K562 (cell line): ENCODE results near the gene TRIM34. TPM values are rescaled to one million over a fixed set of nuclear protein-coding genes. Genes with fewer than 3 reads are reported as not detected.

ENCODE experiments used
- ATAC-seq: fragments of 200-7000 bp; cut with Tn5 transposase; 3 replicates; pipeline ENCODE4 v1.9.1; 2020; ENCODE audit warnings: moderate library complexity
- BruUV-seq: library from RNA; stranded (reverse); fragments of 400-500 nt; replicated peaks from 2 replicates; lab custom pipeline; 2021; lab: Mats Ljungman, UMichigan
- CTCF ChIA-PET: fragments of 300-600 bp; formaldehyde crosslinking; extraction: SDS; loops from one replicate; lab custom pipeline; 2021; ENCODE audit warnings: low intra/inter-chr PET ratio; lab: Yijun Ruan, JAX
- POLR2A ChIA-PET: fragments of 300-600, 350-650 bp; sonication (Branson Sonifier 250); formaldehyde crosslinking; extraction: SDS; loops from one replicate; lab custom pipeline; 2021; ENCODE audit warnings: antibody characterized with exemption, inconsistent platforms; lab: Yijun Ruan, JAX
- DNase-seq, 4 experiments: peaks; one replicate each; pipeline versions ENCODE4 v3.0.0 to v3.0.0-alpha.2; 2011 to 2018; ENCODE audit warnings: low spot score in 3 of 4, mixed read lengths in 3 of 4; ENCODE audit errors: extremely low read depth in 1 of 4
- FAIRE-seq: peaks from 2 replicates; lab custom pipeline; 2011; peaks lifted over from hg19 to GRCh38; lab: Jason Lieb, UNC
- H2AFZ ChIP-seq: 2 replicates; pipeline ENCODE4 v1.6.0; 2011; ENCODE audit warnings: low read depth, low read length, control low read depth, inconsistent platforms
- H3K27ac ChIP-seq: fragments of 200-600 bp; 3 replicates; pipeline ENCODE4 v1.8.0; 2011; ENCODE audit warnings: low read depth, mild to moderate bottlenecking, control low read depth, inconsistent platforms, low read length, moderate library complexity, mixed read lengths; ENCODE audit errors: extremely low read depth
- H3K27me3 ChIP-seq, 2 experiments: fragments of 300-600 bp in 1 of 2; 2 replicates in 1 of 2; 3 replicates in 1 of 2; pipeline versions ENCODE4 v1.6.0 to v1.8.0; 2011; ENCODE audit warnings: inconsistent platforms in 2 of 2, low read length in 2 of 2, mild to moderate bottlenecking in 1 of 2, mixed read lengths in 1 of 2, moderate library complexity in 1 of 2; ENCODE audit not compliant: control insufficient read depth in 2 of 2, insufficient read depth in 2 of 2
- H3K36me3 ChIP-seq: fragments of 300-600 bp; 3 replicates; pipeline ENCODE4 v1.8.0; 2011; ENCODE audit warnings: mild to moderate bottlenecking, low read length, inconsistent platforms; ENCODE audit not compliant: control insufficient read depth, insufficient read depth
- H3K4me1 ChIP-seq, 2 experiments: fragments of 200-600 bp in 1 of 2; replicated peaks in 1 of 2; 2 replicates in 1 of 2; 3 replicates in 1 of 2; pipeline versions ENCODE4 v1.5.1 to v1.8.0; 2011; ENCODE audit warnings: inconsistent platforms in 2 of 2, low read length in 2 of 2, mild to moderate bottlenecking in 1 of 2, mixed read lengths in 1 of 2, moderate library complexity in 1 of 2; ENCODE audit not compliant: control insufficient read depth in 2 of 2, insufficient read depth in 2 of 2
- H3K4me2 ChIP-seq: 2 replicates; pipeline ENCODE4 v1.6.1; 2011; ENCODE audit warnings: low read length, control low read depth, inconsistent platforms, mixed read lengths; ENCODE audit not compliant: insufficient read depth
- H3K4me3 ChIP-seq: fragments of 200-600 bp; sonication (generic), shearing (Covaris generic); 2 replicates; pipeline ENCODE4 v1.5.1; 2016; ENCODE audit warnings: control low read depth, inconsistent platforms
- H3K79me2 ChIP-seq: fragments of 200-600 bp; 3 replicates; pipeline ENCODE4 v1.8.0; 2011; ENCODE audit warnings: low read length, inconsistent platforms; ENCODE audit not compliant: control insufficient read depth, insufficient read depth
- H3K9ac ChIP-seq, 2 experiments: 2 replicates each; pipeline versions ENCODE4 v1.6.0 to v1.6.1; 2011; ENCODE audit warnings: low read depth in 2 of 2, low read length in 2 of 2, control low read depth in 1 of 2, inconsistent platforms in 1 of 2, mild to moderate bottlenecking in 1 of 2, mixed read lengths in 1 of 2; ENCODE audit not compliant: insufficient read depth in 1 of 2
- H3K9me1 ChIP-seq: one replicate; pipeline ENCODE4 v1.6.0; 2011; ENCODE audit warnings: inconsistent platforms, mild to moderate bottlenecking, low read length, moderate library complexity; ENCODE audit not compliant: control insufficient read depth, insufficient read depth
- H3K9me3 ChIP-seq: replicated peaks from 2 replicates; pipeline ENCODE4 v1.5.1; 2011; ENCODE audit warnings: low read depth, low read length, inconsistent platforms; ENCODE audit not compliant: control insufficient read depth, insufficient read depth
- H4K20me1 ChIP-seq: replicated peaks from 2 replicates; pipeline ENCODE4 v1.6.1; 2011; ENCODE audit warnings: low read length, inconsistent platforms, mixed read lengths; ENCODE audit not compliant: control insufficient read depth, insufficient read depth
- CTCF ChIP-seq, 3 experiments: IDR thresholded peaks in 2 of 3; conservative IDR thresholded peaks in 1 of 3; 2 replicates each; pipeline ENCODE4 v1.5.1; 2011 to 2012; ENCODE audit warnings: low read length in 3 of 3, mild to moderate bottlenecking in 3 of 3, control low read depth in 2 of 3, improper control_type of control experiment in 1 of 3, inconsistent platforms in 1 of 3, low read depth in 1 of 3, mixed read lengths in 1 of 3, moderate library complexity in 1 of 3; ENCODE audit not compliant: insufficient read depth in 2 of 3
- MEIS2 ChIP-seq: fragments of 450-650 bp; IDR thresholded peaks from 2 replicates; pipeline ENCODE4 v1.6.1; 2014; ENCODE audit warnings: mild to moderate bottlenecking; ENCODE audit not compliant: partially characterized antibody
- MTF1 ChIP-seq: fragments of 250-450 bp; sonication (Bioruptor Pico); IDR thresholded peaks from 2 replicates; pipeline ENCODE4 v1.9.0; 2021; ENCODE audit warnings: moderate library complexity, mild to moderate bottlenecking, inconsistent platforms, borderline replicate concordance
- NFRKB ChIP-seq: fragments of 450-650 bp; IDR thresholded peaks from 2 replicates; pipeline ENCODE4 v1.6.1; 2016; ENCODE audit warnings: low read depth
- PYGO2 ChIP-seq: fragments of 450-650 bp; IDR thresholded peaks from 2 replicates; pipeline ENCODE4 v1.6.1; 2016; ENCODE audit warnings: mild to moderate bottlenecking, missing genetic modification characterization, moderate library complexity, missing compliant biosample characterization
- RAD21 ChIP-seq, 2 experiments: fragments of 250-450 bp in 1 of 2; fragments of 450-650 bp in 1 of 2; sonication (Bioruptor Pico) in 1 of 2; formaldehyde crosslinking in 1 of 2; IDR thresholded peaks in 1 of 2; conservative IDR thresholded peaks in 1 of 2; 2 replicates each; pipeline versions ENCODE4 v1.4.0 to v1.8.0; 2020 to 2022; ENCODE audit warnings: mild to moderate bottlenecking in 2 of 2, moderate library complexity in 1 of 2
- ZNF175 ChIP-seq: fragments of 200-800 bp; sonication (Bioruptor generic); IDR thresholded peaks from 2 replicates; pipeline ENCODE4 v1.6.1; 2016; ENCODE audit warnings: low read depth, mild to moderate bottlenecking, missing genetic modification characterization, missing compliant biosample characterization
- WGBS: fragments of 100-300 bp; shearing (Covaris generic); methylation state at CpG from one replicate; pipeline ENCODE4 v1.1.6; 2016; ENCODE audit warnings: low coverage, mixed read lengths; ENCODE audit not compliant: insufficient coverage; ENCODE audit errors: missing lambda C conversion rate; 5-methylcytosine and 5-hydroxymethylcytosine counted together
- in situ Hi-C: fragments of 300-500 bp; cut with MboI; formaldehyde crosslinking; loops from 4 replicates; pipeline ENCODE4 v1.15.0; 2018; ENCODE audit warnings: inconsistent platforms, mixed read lengths
- intact Hi-C: fragments of 100-400 bp; cut with micrococcal nuclease; formaldehyde crosslinking; loops from 2 replicates; pipeline ENCODE4 v1.14.2; 2022
- polyA plus RNA-seq, 8 experiments: library from polyadenylated mRNA; depleted of rRNA in 4 of 8; stranded (reverse) in 5 of 8; unstranded in 3 of 8; fragments of >200 nt; fragmentation: Nextera tagmentation in 2 of 8; fragmentation: Illumina TruSeq in 1 of 8; extraction: Ambion mirVana in 2 of 8; extraction: Trizol in 1 of 8; gene quantifications; 2 replicates each; pipeline versions ENCODE4 v1.2.1 to v1.2.3, GENCODE V29; 2011 to 2014; ENCODE audit warnings: inconsistent platforms in 1 of 8, missing spikeins in 1 of 8
- total RNA-seq, 7 experiments: library from RNA; depleted of rRNA in 6 of 7; stranded (reverse); fragments of >200 nt in 6 of 7; fragmentation: Illumina TruSeq in 2 of 7; extraction: Trizol in 2 of 7; gene quantifications; 2 replicates each; pipeline versions ENCODE4 v1.2.1 to v1.2.3, GENCODE V29; 2011 to 2021; ENCODE audit warnings: low replicate concordance in 1 of 7
- TF ChIP-seq, protein P1 (sequence below): fragments of 250-450 bp; sonication (Bioruptor Pico); IDR thresholded peaks from 2 replicates; pipeline ENCODE4 v1.8.0; 2021; ENCODE audit warnings: mild to moderate bottlenecking, moderate library complexity
- TF ChIP-seq, protein P2 (sequence below): fragments of 450-650 bp; IDR thresholded peaks from 2 replicates; pipeline ENCODE4 v1.6.1; 2016; ENCODE audit warnings: low read depth

Gene TRIM34
- total and polyA plus RNA-seq, 9 of the 15 experiments (the other 6 are each of a cell fraction or from before 2014, with no cell fraction given): 0.31 to 2.9 (median 1.3) TPM

DNA sequence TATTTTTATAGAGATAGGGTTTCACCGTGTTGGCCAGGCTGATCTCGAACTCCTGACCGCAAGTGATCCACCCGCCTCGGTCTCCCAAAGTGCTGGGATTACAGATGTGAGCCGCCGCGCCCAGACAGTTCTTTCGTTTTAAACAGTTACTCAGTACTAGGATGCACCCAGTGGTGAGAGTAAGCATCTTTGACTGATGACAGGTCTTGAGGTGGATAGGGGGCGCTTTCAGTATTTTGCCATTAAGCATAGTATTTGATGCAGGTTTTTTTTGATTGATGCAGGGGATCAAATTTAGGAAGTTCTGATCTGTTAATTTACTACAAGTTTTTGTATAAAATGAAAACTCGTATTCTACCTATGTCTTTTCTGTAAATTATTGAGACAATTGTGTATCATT lies 13.2 kb upstream of the TRIM34 start:
- BruUV-seq: no TSS peak
- H3K4me3 ChIP-seq: no peak overlapping the region
- peak in 1 of 4 experiments; percentile 22 for DNase-seq
- no peak for FAIRE-seq
- POLR2A ChIA-PET: interaction anchor here (0.7 to 1.8 kb wide), 2 partner anchors 11 to 27 kb away, joined by 3 to 4 read pairs; no protein-coding TSS in a partner anchor
- no peak overlapping the region for H3K9ac ChIP-seq
- H3K9me3 ChIP-seq: no peaks in the 10 kb centered on the region
- CTCF ChIA-PET: no interaction called here
- H3K27me3 ChIP-seq: no peaks in the 10 kb centered on the region
- no peak overlapping the region for H3K27ac ChIP-seq
- H3K4me1 ChIP-seq: no peaks in the 10 kb centered on the region
- H2AFZ ChIP-seq: no peak overlapping the region
- TF ChIP-seq RAD21 (CRISPR knock-in tag; conservative IDR thresholded peaks at IDR 0.05 in 1 of 2, IDR thresholded peaks at IDR 0.05 in 1 of 2) (peak in 1 of 2 experiments; percentile 17; a peak in 1 of 4 replicates), NFRKB (no peak), CTCF (IDR thresholded peaks at IDR 0.05 in 2 of 3, conservative IDR thresholded peaks at IDR 0.05 in 1 of 3; ENCODE audit: insufficient read depth in 2 of 3, low read depth in 1 of 3, low read length in 3 of 3) (peak; percentile 23 to 91 (median 65); a peak in 4 of 6 replicates), MTF1 (CRISPR knock-in tag) (no peak), ZNF175 (CRISPR knock-in tag) (no peak), PYGO2 (tag) (no peak), MEIS2 (no peak)
- TF ChIP-seq, protein P1, sequence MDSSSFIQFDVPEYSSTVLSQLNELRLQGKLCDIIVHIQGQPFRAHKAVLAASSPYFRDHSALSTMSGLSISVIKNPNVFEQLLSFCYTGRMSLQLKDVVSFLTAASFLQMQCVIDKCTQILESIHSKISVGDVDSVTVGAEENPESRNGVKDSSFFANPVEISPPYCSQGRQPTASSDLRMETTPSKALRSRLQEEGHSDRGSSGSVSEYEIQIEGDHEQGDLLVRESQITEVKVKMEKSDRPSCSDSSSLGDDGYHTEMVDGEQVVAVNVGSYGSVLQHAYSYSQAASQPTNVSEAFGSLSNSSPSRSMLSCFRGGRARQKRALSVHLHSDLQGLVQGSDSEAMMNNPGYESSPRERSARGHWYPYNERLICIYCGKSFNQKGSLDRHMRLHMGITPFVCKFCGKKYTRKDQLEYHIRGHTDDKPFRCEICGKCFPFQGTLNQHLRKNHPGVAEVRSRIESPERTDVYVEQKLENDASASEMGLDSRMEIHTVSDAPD (CRISPR knock-in tag): no peak
- TF ChIP-seq, protein P2, sequence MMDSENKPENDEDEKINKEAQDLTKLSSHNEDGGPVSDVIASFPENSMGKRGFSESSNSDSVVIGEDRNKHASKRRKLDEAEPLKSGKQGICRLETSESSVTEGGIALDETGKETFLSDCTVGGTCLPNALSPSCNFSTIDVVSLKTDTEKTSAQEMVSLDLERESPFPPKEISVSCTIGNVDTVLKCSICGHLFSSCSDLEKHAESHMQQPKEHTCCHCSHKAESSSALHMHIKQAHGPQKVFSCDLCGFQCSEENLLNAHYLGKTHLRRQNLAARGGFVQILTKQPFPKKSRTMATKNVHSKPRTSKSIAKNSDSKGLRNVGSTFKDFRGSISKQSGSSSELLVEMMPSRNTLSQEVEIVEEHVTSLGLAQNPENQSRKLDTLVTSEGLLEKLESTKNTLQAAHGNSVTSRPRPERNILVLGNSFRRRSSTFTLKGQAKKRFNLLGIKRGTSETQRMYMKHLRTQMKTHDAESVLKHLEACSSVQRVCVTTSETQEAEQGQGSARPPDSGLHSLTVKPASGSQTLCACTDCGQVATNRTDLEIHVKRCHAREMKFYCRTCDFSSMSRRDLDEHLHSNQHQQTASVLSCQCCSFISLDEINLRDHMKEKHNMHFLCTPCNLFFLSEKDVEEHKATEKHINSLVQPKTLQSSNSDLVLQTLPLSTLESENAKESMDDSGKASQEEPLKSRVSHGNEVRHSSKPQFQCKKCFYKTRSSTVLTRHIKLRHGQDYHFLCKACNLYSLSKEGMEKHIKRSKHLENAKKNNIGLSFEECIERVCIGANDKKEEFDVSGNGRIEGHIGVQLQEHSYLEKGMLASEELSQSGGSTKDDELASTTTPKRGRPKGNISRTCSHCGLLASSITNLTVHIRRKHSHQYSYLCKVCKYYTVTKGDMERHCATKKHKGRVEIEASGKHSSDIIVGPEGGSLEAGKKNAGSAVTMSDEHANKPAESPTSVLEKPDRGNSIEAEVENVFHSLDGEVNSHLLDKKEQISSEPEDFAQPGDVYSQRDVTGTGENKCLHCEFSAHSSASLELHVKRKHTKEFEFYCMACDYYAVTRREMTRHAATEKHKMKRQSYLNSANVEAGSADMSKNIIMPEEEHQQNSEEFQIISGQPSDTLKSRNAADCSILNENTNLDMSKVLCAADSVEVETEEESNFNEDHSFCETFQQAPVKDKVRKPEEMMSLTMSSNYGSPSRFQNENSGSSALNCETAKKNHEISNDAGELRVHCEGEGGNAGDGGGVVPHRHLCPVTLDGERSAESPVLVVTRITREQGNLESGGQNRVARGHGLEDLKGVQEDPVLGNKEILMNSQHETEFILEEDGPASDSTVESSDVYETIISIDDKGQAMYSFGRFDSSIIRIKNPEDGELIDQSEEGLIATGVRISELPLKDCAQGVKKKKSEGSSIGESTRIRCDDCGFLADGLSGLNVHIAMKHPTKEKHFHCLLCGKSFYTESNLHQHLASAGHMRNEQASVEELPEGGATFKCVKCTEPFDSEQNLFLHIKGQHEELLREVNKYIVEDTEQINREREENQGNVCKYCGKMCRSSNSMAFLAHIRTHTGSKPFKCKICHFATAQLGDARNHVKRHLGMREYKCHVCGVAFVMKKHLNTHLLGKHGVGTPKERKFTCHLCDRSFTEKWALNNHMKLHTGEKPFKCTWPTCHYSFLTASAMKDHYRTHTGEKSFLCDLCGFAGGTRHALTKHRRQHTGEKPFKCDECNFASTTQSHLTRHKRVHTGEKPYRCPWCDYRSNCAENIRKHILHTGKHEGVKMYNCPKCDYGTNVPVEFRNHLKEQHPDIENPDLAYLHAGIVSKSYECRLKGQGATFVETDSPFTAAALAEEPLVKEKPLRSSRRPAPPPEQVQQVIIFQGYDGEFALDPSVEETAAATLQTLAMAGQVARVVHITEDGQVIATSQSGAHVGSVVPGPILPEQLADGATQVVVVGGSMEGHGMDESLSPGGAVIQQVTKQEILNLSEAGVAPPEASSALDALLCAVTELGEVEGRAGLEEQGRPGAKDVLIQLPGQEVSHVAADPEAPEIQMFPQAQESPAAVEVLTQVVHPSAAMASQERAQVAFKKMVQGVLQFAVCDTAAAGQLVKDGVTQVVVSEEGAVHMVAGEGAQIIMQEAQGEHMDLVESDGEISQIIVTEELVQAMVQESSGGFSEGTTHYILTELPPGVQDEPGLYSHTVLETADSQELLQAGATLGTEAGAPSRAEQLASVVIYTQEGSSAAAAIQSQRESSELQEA: no peak
- in situ Hi-C loops: no loop called here
- H3K9me1 ChIP-seq: no peaks in the 10 kb centered on the region
- intact Hi-C loops: no loop called here
- peak; percentile 87 for ATAC-seq
- H4K20me1 ChIP-seq: no peaks in the 10 kb centered on the region
- no peaks in the 10 kb centered on the region for H3K79me2 ChIP-seq
- H3K4me2 ChIP-seq: no peak overlapping the region
- 61% methylated on average over 10 of the region's 11 CpGs for WGBS
- no peaks in the 10 kb centered on the region for H3K36me3 ChIP-seq
